K562 (cell line): Measurements from ENCODE around the gene PGR. TPM values are rescaled to one million over a fixed set of nuclear protein-coding genes. Genes with fewer than 3 reads are reported as not detected.

Experiments used
- ARID4B ChIP-seq: sonication (generic); formaldehyde crosslinking; IDR thresholded peaks from 2 replicates; pipeline ENCODE4 v1.8.0; 2022; ENCODE audit warnings: mild to moderate bottlenecking, missing genetic modification reagents
- CHD4 ChIP-seq: fragments of 200-600 bp; sonication (generic); IDR thresholded peaks from 3 replicates; pipeline ENCODE4 v1.6.1; 2012; ENCODE audit warnings: low read depth, mild to moderate bottlenecking, mixed read lengths, low read length, inconsistent platforms; ENCODE audit not compliant: insufficient read depth, insufficient replicate concordance, poor library complexity, severe bottlenecking
- NCOA6 ChIP-seq: fragments of 450-650 bp; IDR thresholded peaks from 2 replicates; pipeline ENCODE4 v1.6.1; 2017; ENCODE audit warnings: mild to moderate bottlenecking
- NFIX ChIP-seq: fragments of 250-450 bp; sonication (Bioruptor Pico); IDR thresholded peaks from 2 replicates; pipeline ENCODE4 v1.4.0; 2020; ENCODE audit warnings: low read depth, mild to moderate bottlenecking, moderate library complexity
- PRDM10 ChIP-seq: fragments of 450-650 bp; IDR thresholded peaks from 2 replicates; pipeline ENCODE4 v1.6.1; 2018; ENCODE audit not compliant: partially characterized antibody
- ZBTB49 ChIP-seq: sonication (generic); formaldehyde crosslinking; IDR thresholded peaks from 2 replicates; pipeline ENCODE4 v1.8.0; 2022; ENCODE audit warnings: missing genetic modification reagents, mild to moderate bottlenecking, borderline replicate concordance
- ZNF699 ChIP-seq: fragments of 250-450 bp; sonication (Bioruptor Pico); IDR thresholded peaks from 2 replicates; pipeline ENCODE4 v1.8.0; 2021; ENCODE audit warnings: mild to moderate bottlenecking, moderate library complexity; ENCODE audit not compliant: insufficient replicate concordance
- polyA plus RNA-seq, 8 experiments: library from polyadenylated mRNA; depleted of rRNA in 4 of 8; stranded (reverse) in 5 of 8; unstranded in 3 of 8; fragments of >200 nt; fragmentation: Nextera tagmentation in 2 of 8; fragmentation: Illumina TruSeq in 1 of 8; extraction: Ambion mirVana in 2 of 8; extraction: Trizol in 1 of 8; gene quantifications; 2 replicates each; pipeline versions ENCODE4 v1.2.1 to v1.2.3, GENCODE V29; 2011 to 2014; ENCODE audit warnings: inconsistent platforms in 1 of 8, missing spikeins in 1 of 8
- total RNA-seq, 7 experiments: library from RNA; depleted of rRNA in 6 of 7; stranded (reverse); fragments of >200 nt in 6 of 7; fragmentation: Illumina TruSeq in 2 of 7; extraction: Trizol in 2 of 7; gene quantifications; 2 replicates each; pipeline versions ENCODE4 v1.2.1 to v1.2.3, GENCODE V29; 2011 to 2021; ENCODE audit warnings: low replicate concordance in 1 of 7
- TF ChIP-seq, protein P1 (sequence below), 2 experiments: fragments of 250-450 bp in 1 of 2; fragments of 450-650 bp in 1 of 2; sonication (Bioruptor Pico) in 1 of 2; IDR thresholded peaks; 2 replicates each; pipeline versions ENCODE4 v1.6.1 to v1.8.0; 2016 to 2021; ENCODE audit warnings: mild to moderate bottlenecking in 2 of 2, moderate library complexity in 2 of 2, missing compliant biosample characterization in 1 of 2, missing genetic modification characterization in 1 of 2
- TF ChIP-seq, protein P2 (sequence below): fragments of 250-450 bp; sonication (Bioruptor Pico); IDR thresholded peaks from 2 replicates; pipeline ENCODE4 v1.5.0; 2020; ENCODE audit warnings: mild to moderate bottlenecking

PGR gene
- total and polyA plus RNA-seq, 9 of the 15 experiments (the other 6 are each of a cell fraction or from before 2014, with no cell fraction given) = 0.43 to 2.4 (median 1.3) TPM

DNA sequence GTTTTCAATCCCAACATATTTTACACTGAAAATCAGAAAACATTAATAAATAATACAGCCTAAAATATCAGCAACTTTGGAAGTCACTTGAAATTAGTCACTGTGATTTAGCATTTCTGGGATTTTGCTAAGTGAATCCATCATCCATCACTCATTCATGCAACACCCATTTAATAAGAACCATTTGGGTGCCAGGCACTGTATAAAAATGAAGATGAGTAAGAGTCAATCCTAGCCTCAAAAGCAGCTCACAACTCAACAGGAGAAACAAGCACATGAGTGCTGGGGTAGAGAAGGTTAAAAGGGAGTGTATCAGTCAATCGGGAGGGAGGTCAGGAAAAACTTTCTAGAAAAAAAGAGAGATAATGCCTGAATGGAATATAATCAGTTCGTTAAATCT, 77.9 kb downstream of the PGR start (continued):
- TF ChIP-seq ZBTB49 (CRISPR knock-in tag) (no peak), ARID4B (CRISPR knock-in tag) (no peak), PRDM10 (no peak), CHD4 (no peak), NFIX (CRISPR knock-in tag) (no peak), NCOA6 (no peak), ZNF699 (CRISPR knock-in tag) (no peak)
- TF ChIP-seq, protein P1, sequence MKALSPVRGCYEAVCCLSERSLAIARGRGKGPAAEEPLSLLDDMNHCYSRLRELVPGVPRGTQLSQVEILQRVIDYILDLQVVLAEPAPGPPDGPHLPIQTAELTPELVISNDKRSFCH (CRISPR knock-in tag; IDR thresholded peaks at IDR 0.05) = no peak
- TF ChIP-seq, protein P1 (tag; IDR thresholded peaks at IDR 0.05) = no peak
- TF ChIP-seq, protein P2, sequence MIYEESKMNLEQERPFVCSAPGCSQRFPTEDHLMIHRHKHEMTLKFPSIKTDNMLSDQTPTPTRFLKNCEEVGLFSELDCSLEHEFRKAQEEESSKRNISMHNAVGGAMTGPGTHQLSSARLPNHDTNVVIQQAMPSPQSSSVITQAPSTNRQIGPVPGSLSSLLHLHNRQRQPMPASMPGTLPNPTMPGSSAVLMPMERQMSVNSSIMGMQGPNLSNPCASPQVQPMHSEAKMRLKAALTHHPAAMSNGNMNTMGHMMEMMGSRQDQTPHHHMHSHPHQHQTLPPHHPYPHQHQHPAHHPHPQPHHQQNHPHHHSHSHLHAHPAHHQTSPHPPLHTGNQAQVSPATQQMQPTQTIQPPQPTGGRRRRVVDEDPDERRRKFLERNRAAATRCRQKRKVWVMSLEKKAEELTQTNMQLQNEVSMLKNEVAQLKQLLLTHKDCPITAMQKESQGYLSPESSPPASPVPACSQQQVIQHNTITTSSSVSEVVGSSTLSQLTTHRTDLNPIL (CRISPR knock-in tag) = no peak
